ENCODE results near the gene C2CD3.
"Not testable (repeated sequence)": the region's sequence is repeated elsewhere in the genome, so short reads cannot be mapped to it uniquely, and the experiment has no call there.

GRCh38 chr11:74063628-74064027, 107.2 kb downstream of the C2CD3 start:
- TF ChIP-seq, protein P1, sequence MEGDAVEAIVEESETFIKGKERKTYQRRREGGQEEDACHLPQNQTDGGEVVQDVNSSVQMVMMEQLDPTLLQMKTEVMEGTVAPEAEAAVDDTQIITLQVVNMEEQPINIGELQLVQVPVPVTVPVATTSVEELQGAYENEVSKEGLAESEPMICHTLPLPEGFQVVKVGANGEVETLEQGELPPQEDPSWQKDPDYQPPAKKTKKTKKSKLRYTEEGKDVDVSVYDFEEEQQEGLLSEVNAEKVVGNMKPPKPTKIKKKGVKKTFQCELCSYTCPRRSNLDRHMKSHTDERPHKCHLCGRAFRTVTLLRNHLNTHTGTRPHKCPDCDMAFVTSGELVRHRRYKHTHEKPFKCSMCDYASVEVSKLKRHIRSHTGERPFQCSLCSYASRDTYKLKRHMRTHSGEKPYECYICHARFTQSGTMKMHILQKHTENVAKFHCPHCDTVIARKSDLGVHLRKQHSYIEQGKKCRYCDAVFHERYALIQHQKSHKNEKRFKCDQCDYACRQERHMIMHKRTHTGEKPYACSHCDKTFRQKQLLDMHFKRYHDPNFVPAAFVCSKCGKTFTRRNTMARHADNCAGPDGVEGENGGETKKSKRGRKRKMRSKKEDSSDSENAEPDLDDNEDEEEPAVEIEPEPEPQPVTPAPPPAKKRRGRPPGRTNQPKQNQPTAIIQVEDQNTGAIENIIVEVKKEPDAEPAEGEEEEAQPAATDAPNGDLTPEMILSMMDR (IDR thresholded peaks at IDR 0.05; ENCODE audit: insufficient read depth, low read depth, low read length): not testable (repeated sequence)
- not testable (repeated sequence) for TF ChIP-seq EZH2 (IDR thresholded peaks at IDR 0.05; ENCODE audit: insufficient read depth, low read length)

Data from astrocyte (in vitro differentiated cells and primary cell).